ENCODE measurements around the gene TBCA. TPM values are rescaled to one million over a fixed set of nuclear protein-coding genes. Genes with fewer than 3 reads are reported as not detected.
"Not testable (repeated sequence)": the region's sequence is repeated elsewhere in the genome, so short reads cannot be mapped to it uniquely, and the experiment has no call there.

TBCA gene
- total RNA-seq, 1 experiment from 2014 or later: 131 TPM

DNA sequence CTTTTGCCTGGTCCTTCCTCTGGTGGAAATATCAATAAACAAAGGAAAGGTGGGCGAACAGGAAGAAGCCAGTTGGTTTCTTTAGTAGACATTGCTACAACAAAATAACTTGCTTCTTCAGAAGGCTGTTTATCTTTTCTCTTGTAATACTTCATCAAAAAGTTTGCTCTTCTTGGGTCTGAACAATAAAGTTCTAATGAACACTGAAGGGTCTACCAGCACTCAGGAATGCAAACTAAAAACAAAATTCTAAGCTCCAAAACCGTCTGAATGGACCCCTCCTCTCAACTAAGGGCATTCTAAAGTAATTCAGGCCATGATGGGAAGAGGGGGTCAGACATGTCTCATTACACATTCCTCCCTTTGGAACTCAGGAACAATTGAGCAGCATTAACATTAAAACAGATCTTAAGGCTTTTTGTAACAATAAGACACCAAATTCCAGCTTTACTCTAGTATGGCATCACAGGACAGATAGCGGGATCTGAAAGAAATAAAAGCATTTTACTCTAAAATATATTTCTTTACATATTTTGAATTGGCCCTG, 2.3 kb downstream of the TBCA start:
- no peak for DNase-seq (ENCODE audit: low read depth)

DNA sequence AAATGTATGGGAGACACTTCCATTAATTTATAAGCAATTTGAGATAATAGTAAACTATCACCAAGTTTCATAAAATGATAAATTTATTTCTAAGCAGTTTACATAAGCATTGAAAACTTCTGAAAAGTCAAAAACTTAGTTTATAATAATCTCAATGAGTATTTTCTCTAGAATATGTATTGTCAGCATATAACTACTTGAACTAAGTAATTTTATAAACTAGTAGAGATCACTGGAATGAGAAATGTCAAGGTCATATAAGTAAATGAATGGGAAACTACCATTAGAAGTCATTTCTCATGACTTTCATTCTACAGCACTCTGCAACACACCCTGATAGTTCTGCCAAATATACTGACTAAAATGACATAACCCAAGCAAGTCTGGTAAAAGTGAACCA, 3.4 kb downstream of the TBCA start:
- no peak for DNase-seq (ENCODE audit: low read depth)

DNA sequence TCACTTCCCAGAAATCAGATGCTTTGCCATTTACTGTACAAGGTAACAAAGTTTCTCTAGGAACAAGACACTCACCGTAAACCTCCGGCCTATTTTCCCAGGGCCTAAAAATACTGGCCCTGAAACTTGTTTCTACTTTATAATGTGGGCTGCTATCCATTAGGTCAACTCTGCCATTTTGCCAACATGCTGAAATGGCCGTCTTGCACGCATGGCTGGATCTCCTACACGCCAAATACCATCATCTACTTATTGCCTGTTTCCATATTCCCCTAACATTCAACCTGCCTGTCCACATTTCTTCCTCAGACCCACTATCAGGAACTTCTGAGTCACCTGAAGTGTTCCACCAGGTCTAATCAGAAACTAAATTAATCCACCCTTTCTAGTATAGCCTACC, 4.7 kb downstream of the TBCA start:
- no peak for DNase-seq (ENCODE audit: low read depth)

DNA sequence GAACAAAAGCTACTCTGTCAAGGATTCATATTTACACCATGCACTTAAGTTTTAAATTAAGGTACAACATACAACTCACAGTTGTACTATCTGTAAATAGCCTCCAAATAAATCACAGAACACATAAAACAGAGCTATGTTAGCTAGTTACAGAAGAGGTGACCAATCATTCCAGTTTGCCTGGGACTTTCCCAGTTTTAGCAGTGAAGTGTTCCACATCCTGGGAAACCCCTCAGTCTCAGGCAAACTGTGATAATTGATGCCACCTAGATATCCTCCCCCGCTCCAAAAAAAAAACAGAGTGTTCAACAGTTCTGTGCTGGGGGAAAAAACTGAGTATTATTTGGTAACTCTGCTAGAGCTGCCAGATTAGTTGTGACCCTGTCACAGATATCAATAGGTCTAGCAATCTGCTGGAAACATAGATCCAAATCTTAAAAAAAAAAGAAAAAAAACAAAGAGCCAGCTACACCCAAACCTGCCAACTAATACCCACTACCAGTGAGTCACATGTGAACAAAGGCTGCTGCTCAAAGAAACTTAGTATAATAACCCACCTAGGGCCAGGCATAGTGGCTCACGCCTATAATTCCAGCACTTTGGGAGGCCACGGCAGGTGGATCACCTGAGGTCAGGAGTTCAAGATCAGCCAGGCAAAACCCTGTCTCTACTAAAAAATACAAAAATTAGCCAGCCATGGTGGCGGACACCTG, 5.7 kb downstream of the TBCA start:
- DNase-seq (ENCODE audit: low read depth): peak; percentile 5

DNA sequence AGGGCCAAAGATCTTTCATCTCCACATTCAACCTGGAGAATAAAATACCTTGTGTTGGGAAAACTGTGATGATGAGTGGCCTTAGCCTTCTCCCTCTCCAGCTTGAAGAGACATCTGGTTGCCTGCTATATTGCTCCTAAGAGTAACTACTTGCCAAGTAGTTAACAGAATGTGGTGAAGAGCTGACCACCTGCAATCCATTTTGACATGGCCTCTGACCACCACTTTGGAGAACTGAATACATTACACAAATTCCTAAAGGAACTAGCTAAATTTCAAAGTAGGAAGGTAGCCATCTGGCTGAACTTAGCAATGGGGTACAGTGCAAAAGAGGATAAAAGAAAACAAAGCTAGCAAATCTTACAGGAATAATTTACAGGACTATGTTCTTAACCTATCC, 7.2 kb downstream of the TBCA start:
- DNase-seq (ENCODE audit: low read depth): peak; percentile 14

DNA sequence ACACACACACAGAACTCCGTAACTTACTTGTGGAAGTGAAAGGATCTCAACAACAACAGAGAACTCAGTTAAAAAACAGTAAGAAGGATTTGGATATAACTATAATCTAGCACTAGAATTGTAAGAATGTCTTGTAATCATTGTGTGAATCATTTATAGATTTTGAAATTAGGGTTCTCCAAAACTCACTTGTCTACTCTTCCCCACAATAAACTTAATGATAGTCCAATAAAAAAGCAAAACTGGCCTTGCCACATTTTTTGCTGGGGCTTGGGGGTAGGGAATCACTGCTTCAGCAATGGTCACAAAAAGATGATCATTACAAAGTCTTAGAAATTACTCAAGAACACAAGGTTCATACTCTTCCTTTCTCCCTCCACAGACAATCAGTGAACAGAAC, 8.8 kb downstream of the TBCA start:
- no peak for DNase-seq (ENCODE audit: low read depth)

DNA sequence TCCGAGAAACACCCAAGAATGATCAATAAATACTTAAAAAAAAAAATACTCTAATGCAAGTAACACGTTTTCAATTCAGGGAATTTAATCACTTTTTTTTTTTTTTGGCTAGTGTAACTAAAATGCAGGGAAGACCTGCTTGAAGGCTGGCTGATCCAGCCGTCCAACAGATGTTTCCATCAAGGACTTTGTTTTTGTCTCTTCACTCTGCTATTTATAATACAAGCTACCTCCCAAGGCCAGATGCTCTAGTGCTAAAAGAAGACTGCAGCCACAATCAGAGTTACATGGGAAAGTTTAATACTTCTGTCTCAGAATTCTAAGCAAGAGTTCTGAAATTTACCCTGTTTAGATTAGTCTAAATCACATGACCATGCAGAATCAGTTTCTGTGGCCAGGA, 14.5 kb downstream of the TBCA start:
- no peak for DNase-seq (ENCODE audit: low read depth)

DNA sequence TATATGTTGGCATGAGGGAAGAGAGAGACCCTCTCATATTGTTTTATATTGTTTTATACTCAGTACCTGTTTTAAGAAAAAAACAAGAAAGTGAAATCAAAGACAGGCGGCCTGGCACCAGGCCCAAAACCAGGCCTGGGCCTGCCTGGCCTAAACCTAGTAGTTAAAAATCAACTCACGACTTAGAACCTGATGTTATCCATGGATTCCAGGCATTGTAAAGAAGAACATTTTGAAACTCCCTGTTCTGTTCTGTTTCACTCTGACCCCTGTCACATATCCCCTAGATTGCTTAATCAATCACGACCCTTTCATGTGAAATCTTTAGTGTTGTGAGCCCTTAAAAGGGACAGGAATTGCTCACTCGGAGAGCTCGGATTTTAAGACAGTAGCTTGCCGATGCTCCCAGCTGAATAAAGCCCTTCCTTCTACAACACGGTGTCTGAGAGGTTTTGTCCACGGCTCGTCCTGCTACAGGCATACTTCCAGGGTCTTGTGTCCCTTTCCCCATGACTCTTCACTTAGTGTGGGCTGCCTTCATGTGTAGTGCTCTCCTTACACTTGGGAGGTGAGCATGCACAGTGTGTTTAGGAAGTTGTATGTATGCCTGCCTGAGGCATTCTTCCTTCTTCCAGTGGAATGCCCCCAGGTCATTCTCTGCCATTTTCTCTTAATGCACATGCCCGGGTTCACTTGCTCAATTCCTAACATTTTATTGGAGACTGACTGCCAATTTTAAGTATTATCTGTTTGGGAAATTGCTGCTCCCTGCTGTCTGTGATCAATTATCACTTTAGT, 17.8 kb downstream of the TBCA start:
- DNase-seq (ENCODE audit: low read depth): no peak

DNA sequence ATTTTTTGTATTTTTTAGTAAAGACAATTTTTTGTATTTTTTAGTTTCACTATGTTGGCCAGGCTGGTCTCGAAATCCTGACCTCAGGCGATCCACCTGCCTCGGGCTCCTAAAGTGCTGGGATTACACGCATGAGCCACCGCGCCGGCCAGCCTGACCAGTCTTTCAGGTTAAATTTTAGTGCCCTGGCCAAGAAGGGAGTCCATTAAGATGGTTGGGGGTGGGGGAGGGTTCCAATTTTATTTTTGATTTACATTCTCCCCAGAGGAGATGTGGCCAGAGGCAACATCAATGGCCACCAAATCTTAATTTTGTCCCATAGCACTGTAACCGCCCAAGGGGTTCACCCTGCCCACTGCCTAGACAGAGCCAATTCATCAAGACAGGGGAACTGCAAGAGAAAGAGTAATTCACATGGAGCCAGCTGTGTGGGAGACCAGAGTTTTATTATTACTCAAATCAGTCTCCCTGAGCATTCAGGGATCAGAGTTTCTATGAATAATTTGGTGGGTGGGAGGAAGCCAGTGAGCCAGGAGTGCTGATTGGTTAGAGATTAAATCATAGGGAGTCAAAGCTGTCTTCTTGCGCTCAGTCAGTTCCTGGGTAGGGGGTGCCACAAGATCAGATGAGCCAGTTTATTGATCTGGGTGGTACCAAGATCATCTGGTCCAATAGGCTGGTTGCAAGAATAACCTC, 24.7 kb downstream of the TBCA start:
- no peak for DNase-seq (ENCODE audit: low read depth)

DNA sequence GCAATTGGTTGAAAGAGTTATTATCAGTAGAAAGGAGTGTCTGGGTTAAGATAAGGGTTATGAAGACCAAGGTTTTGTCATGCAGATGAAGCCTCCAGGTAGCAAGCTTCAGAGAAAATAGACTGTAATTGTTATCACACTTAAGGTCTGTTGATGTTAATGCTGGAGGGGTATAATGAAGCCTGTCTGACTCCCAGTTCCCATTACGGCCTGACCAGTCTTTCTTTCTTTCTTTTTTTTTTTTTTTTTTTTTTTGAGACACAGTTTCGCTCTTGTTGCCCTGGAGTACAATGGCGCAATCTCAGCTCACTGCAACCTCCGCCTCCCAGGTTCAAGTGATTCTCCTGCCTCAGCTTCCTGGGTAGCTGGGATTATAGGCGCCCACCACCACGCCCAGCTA, 25.2 kb downstream of the TBCA start:
- DNase-seq (ENCODE audit: low read depth): not testable (repeated sequence)

DNA sequence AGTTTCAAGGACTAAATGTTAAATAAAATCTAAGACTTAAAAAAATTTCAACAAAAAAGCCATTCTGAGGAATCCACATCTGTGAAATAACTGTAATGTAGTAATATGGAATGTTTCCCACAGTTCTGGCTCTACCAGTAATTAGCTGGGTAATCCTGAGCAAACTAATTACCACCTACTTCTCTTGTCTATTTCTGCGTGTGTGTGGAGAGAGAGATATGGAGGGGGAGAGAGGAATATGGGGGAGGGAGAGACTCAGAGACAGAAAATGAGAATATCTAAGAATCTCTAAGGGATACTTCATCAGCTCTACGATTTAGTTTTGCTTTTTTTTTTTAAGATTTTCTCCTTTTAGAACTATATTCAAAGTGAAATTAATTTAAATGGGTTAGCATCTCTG, 28.0 kb downstream of the TBCA start:
- no peak for DNase-seq (ENCODE audit: low read depth)

DNA sequence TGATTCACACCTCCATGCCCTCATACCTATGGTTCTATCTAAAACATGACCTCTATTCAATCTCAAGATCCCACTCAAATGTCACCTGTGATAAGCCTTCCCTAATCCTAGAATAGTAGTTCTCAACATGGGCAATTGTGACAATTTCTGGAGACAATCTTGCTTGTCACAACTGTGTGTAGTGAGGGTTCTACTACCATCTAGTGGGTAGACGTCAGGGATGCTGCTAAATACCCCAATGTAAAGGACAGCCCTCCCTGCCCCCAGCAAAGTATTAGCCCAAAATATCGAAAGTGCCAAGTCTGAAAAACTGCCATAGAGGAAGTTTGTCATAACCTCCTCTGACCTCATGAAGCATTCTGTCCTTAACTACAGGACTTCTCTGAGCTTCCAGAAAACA, 32.0 kb downstream of the TBCA start:
- no peak for DNase-seq (ENCODE audit: low read depth)

DNA sequence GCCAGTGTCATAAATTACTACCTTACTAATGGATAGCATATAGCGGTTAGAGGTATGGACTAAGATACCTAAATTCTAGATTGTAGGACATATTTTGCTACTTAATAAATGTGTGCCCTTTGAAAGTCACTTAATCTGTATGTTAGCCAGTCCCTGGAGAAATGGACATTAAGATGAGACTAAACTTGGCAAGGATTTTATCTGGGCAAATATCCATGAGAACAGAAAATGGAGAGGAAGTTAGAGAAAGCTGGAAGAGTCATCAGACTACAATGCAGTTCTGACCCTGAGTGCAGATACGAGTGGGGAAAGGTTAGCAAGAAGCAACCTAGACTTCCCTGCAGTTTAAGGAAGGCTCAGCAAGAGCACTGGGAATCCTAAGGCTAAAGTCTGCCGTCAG, 33.0 kb downstream of the TBCA start:
- DNase-seq (ENCODE audit: low read depth): peak; percentile 3

DNA sequence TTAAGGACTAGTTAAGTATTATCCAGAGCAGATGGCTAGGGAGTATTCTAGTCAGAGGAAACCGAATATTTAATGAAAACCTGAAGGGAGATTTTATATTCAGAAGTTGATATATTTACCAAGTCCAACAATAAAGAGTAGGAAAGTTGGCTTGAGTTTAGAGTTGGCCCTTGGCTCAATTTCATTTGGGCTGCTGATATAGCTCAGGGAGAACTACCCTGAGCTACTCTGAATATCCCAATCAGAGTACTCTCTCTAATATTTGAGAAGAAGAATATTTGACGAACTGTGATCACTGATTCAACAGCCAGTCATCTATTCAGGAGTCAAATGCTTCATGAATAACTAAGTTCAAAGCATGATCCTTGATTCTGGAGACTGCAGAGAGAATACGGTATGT, 34.5 kb downstream of the TBCA start:
- no peak for DNase-seq (ENCODE audit: low read depth)

DNA sequence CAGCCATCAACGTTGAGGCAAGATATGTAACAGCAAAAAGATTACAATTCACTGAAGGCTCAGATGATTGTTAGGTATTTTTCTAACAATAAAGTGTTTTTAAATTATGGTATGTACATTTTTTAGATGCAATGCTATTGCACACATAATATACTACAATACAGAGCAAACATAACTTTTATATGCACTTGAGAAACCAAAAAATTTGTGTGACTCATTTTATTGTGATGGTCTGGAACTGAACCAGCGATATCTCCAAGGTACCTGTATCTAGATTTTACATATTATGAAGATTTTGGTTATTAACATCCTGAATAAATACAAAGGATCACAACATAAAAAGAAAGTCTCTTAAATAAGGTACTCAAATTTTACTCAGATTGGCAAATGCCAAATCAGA, 41.3 kb downstream of the TBCA start:
- DNase-seq (ENCODE audit: low read depth): no peak

DNA sequence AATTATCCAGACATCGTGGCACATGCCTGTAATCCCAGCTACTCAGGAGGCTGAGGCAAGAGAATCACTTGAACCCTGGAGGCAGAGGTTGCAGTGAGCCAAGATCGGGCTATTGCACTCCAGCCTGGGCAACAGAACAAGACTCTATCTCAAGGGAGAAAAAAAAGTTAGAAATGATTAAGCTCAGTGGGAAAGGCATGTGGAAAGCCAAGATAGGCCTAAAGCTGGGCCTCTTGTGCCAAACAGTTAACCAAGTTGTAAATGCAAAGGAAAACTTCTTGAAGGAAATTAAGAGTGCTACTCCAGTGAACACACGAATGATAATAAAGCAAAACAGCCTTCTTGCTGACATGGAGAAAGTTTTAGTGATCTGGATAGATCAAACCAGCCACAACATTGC, 43.0 kb downstream of the TBCA start:
- DNase-seq (ENCODE audit: low read depth): no peak

DNA sequence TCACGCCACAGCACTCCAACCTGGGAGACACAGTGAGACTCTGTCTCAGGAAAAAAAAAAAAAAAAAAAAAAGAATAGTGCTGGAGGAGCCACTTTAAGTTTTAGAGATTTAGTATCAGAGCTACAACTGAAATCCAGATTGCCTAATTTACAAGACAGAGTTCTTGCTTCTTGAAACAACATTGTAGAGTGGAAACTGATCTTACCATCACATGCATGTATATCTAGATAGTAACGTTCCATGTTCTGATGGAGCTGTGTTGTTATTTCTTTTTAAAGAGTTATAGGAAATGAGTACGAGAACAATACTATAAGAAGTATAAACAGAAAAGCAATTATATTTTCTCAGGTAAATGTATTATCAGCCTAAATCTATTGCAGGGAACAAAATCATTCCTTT, 48.9 kb downstream of the TBCA start:
- no peak for DNase-seq (ENCODE audit: low read depth)

DNA sequence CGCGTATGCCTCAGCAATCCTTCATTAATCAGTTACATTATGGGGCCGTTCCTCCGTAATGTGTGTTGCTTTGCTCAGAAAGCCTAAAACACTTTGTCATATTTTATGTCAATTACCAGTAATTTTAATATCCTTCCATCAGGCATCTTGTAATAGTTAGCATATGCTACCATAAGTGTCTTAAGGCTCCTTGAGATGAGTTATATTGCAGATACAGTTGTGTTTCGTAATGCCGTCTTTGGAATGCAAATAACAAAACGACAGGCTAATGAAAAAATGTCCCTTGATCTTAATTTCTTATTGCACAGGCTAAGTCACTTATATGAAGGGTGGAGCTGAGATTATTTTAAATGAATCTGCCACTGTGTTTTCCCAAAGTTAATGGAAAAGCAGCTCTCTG, 50.5 kb downstream of the TBCA start:
- DNase-seq (ENCODE audit: low read depth): no peak

DNA sequence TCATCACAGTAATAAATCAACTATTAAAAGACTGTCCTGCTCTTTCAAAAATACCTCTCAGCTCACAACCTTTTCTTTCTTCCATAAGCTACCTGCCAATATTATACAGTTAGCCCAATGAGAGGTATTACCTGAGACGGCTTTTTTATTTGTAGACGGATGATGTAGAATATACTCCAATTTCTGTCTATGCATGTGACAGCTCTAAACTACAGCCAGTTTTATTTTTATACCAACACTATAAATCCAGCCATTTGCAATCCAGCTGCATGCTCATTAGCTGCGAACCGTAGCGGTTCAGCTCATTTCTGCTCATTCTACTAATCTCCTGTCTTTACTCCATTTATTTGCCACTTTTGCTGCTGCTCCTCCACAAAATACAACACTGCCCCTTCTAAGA, 51.2 kb downstream of the TBCA start:
- DNase-seq (ENCODE audit: low read depth): no peak

DNA sequence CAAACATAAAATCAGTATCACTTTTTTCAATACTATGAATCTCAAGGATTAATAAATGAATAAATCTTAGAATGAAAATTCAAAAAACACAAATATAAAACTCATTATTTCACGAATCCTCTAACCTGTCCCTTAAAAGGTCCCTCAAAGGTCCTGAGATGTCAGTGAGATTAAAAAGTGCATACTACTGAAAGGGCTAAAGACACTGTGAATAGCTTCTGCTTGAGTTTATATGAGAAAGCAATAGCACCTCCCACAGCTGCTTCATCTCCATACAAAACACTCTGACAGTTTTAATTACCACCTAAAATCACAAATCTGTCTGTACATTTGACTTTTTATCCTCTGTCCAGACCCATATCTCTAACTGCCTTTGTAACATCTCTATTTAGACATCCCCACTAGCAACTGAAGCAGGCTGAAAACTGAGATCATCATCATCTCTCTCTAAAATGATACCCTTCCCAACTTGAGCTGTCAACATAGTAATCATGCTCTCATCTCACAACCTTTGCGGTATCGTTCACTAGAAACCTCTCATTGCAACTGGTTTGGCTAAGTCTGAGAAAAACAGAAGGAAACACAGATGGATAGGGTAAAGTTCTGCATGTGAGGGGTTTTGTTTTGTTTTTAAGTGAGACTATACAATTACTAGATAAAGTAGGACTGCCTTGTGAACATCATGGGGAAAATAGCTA, 56.3 kb downstream of the TBCA start:
- no peak for DNase-seq (ENCODE audit: low read depth)

DNA sequence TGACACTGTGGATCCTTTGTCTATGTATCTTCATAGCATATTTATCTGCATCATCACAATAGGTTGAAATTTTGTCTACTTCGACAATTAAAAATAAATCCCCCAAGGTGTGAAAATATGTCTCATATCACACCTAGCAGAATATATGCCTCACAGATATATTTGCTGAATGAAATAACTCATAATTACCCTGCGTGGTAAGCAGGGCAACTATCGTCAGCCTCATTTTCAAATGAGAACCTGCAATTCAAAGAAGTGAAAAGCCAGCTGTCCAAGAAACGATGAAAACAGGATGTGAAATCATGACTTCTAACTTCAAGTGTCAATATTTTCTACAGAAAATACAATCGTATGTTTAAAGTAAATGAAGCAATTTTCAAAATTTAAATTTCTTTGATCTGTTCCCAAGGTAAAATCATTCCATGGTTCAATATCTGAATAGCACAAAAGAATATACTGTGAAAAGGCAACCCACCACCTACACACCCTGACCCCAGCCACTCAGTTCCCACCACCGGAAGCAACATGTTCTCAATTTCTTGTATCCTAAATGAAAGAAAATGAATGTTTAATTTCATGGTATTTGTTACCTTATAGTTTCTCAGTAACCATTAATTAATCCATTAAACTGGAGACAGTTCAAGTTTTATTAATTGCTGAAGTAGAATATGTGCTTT, 57.1 kb downstream of the TBCA start:
- DNase-seq (ENCODE audit: low read depth): no peak
